ENCODE data around the gene ZBTB20.

ZBTB20 gene

GRCh38 chr3:114329823-114330222, 817.3 kb downstream of the ZBTB20 start:
- no peaks in the 10 kb centered on the region for H3K27me3 ChIP-seq (ENCODE audit: low read depth, low read length)
- H3K4me1 ChIP-seq (ENCODE audit: low read length) = peaks cover 34% of the 10 kb centered on the region
- H3K4me3 ChIP-seq (ENCODE audit: low read length) = no peak overlapping the region
- no peak overlapping the region for H3K4me2 ChIP-seq (ENCODE audit: low read length)
- H3K9me3 ChIP-seq (ENCODE audit: insufficient read depth, low read length) = no peaks in the 10 kb centered on the region
- no peak overlapping the region for H3K27ac ChIP-seq (ENCODE audit: low read length)
- no peaks in the 10 kb centered on the region for H4K20me1 ChIP-seq (ENCODE audit: insufficient read depth, low read length)
- H3K79me2 ChIP-seq (ENCODE audit: low read length) = no peaks in the 10 kb centered on the region
- no peak overlapping the region for H3K9ac ChIP-seq (ENCODE audit: low read length)
- H3K36me3 ChIP-seq (replicated peaks; ENCODE audit: low read depth, low read length) = no peaks in the 10 kb centered on the region
- TF ChIP-seq, protein P1, sequence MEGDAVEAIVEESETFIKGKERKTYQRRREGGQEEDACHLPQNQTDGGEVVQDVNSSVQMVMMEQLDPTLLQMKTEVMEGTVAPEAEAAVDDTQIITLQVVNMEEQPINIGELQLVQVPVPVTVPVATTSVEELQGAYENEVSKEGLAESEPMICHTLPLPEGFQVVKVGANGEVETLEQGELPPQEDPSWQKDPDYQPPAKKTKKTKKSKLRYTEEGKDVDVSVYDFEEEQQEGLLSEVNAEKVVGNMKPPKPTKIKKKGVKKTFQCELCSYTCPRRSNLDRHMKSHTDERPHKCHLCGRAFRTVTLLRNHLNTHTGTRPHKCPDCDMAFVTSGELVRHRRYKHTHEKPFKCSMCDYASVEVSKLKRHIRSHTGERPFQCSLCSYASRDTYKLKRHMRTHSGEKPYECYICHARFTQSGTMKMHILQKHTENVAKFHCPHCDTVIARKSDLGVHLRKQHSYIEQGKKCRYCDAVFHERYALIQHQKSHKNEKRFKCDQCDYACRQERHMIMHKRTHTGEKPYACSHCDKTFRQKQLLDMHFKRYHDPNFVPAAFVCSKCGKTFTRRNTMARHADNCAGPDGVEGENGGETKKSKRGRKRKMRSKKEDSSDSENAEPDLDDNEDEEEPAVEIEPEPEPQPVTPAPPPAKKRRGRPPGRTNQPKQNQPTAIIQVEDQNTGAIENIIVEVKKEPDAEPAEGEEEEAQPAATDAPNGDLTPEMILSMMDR (IDR thresholded peaks at IDR 0.05; ENCODE audit: low read depth, low read length) = no peak
- TF ChIP-seq EZH2phosphoT487 (IDR thresholded peaks at IDR 0.05; ENCODE audit: low read depth) = no peak
- H2AFZ ChIP-seq (ENCODE audit: low read depth, low read length) = no peak overlapping the region

DNA sequence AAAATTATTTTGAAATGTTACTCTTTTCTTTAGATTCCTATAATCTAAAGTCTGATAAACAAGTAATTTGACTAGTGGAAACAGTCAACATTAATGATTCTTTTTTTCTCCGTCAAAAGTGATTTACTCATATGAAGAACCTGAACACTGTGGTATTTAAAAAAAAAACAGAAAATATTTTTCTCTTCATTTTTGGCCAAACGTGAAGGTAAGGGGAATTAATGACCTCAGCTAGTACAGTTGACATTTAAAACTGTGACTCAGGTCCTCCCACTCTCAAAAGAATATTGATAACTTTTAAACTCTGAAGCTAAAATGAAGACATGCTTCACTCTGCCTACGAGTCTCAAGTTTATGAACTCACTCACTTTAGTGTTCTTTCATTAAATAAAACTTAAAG, 818.7 kb downstream of the ZBTB20 start:
- peaks cover 40% of the 10 kb centered on the region for H3K4me1 ChIP-seq (ENCODE audit: low read length)
- TF ChIP-seq EZH2phosphoT487 (IDR thresholded peaks at IDR 0.05; ENCODE audit: low read depth) = no peak
- TF ChIP-seq, protein P1 (IDR thresholded peaks at IDR 0.05; ENCODE audit: low read depth, low read length) = no peak
- H3K9me3 ChIP-seq (ENCODE audit: insufficient read depth, low read length) = no peaks in the 10 kb centered on the region
- H3K79me2 ChIP-seq (ENCODE audit: low read length) = no peaks in the 10 kb centered on the region
- H3K4me3 ChIP-seq (ENCODE audit: low read length) = no peak overlapping the region
- no peaks in the 10 kb centered on the region for H3K36me3 ChIP-seq (replicated peaks; ENCODE audit: low read depth, low read length)
- no peak overlapping the region for H2AFZ ChIP-seq (ENCODE audit: low read depth, low read length)
- H3K27me3 ChIP-seq (ENCODE audit: low read depth, low read length) = no peaks in the 10 kb centered on the region
- H3K27ac ChIP-seq (ENCODE audit: low read length) = no peak overlapping the region
- H4K20me1 ChIP-seq (ENCODE audit: insufficient read depth, low read length) = no peaks in the 10 kb centered on the region
- H3K4me2 ChIP-seq (ENCODE audit: low read length) = no peak overlapping the region
- H3K9ac ChIP-seq (ENCODE audit: low read length) = no peak overlapping the region

DNA sequence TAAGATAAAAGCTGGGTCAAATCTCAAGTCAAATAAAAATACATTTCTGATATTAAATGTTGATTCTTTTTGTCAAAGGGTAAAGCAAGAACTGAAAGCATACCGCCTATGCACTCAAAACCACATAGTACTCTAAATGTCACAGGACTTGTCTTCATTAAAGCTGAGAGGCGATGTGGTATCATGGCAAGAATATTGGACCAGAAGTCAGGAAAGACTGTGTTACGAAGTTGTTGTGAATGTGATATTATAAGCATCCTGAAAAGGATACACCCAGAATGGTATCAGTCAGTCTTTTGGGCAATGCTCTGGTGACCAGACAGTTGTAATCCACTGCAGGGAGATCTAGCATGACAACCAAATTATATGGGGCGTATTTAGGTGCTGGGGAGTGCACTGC, 819.4 kb downstream of the ZBTB20 start:
- Histone ChIP-seq H3K79me2 (ENCODE audit: low read length) (no peaks in the 10 kb centered on the region), H3K36me3 (replicated peaks; ENCODE audit: low read depth, low read length) (no peaks in the 10 kb centered on the region), H3K9me3 (ENCODE audit: insufficient read depth, low read length) (no peaks in the 10 kb centered on the region), H2AFZ (ENCODE audit: low read depth, low read length) (peak overlapping the region; percentile 62; the same call in 1 of the 2 replicates), H3K27me3 (ENCODE audit: low read depth, low read length) (no peaks in the 10 kb centered on the region), H3K4me3 (ENCODE audit: low read length) (peak overlapping the region; percentile 14; the same call in 1 of the 2 replicates), H3K9ac (ENCODE audit: low read length) (0 out of 2 replicates have a peak overlapping the region, but pooled peaks have one; percentile 2), H4K20me1 (ENCODE audit: insufficient read depth, low read length) (no peaks in the 10 kb centered on the region), H3K4me2 (ENCODE audit: low read length) (peak overlapping the region; percentile 59), H3K27ac (ENCODE audit: low read length) (no peak overlapping the region), H3K4me1 (ENCODE audit: low read length) (peaks cover 33% of the 10 kb centered on the region)
- TF ChIP-seq, protein P1 (IDR thresholded peaks at IDR 0.05; ENCODE audit: low read depth, low read length) = no peak
- TF ChIP-seq EZH2phosphoT487 (IDR thresholded peaks at IDR 0.05; ENCODE audit: low read depth) = no peak

GRCh38 chr3:114323546-114324254, 823.4 kb downstream of the ZBTB20 start:
- Histone ChIP-seq H3K4me2 (ENCODE audit: low read length) (no peak overlapping the region), H3K27me3 (ENCODE audit: low read depth, low read length) (no peaks in the 10 kb centered on the region), H4K20me1 (ENCODE audit: insufficient read depth, low read length) (no peaks in the 10 kb centered on the region), H3K9ac (ENCODE audit: low read length) (no peak overlapping the region), H3K36me3 (replicated peaks; ENCODE audit: low read depth, low read length) (no peaks in the 10 kb centered on the region), H3K4me1 (ENCODE audit: low read length) (peaks cover 25% of the 10 kb centered on the region), H2AFZ (ENCODE audit: low read depth, low read length) (peak overlapping the region; percentile 55), H3K4me3 (ENCODE audit: low read length) (no peak overlapping the region), H3K9me3 (ENCODE audit: insufficient read depth, low read length) (no peaks in the 10 kb centered on the region), H3K27ac (ENCODE audit: low read length) (no peak overlapping the region), H3K79me2 (ENCODE audit: low read length) (no peaks in the 10 kb centered on the region)
- TF ChIP-seq EZH2phosphoT487 (IDR thresholded peaks at IDR 0.05; ENCODE audit: low read depth) = no peak
- TF ChIP-seq, protein P1 (IDR thresholded peaks at IDR 0.05; ENCODE audit: low read depth, low read length) = no peak

Data from OCI-LY3 (cell line).